ENCODE data around the gene PSME1.

The PSME1 gene

DNA sequence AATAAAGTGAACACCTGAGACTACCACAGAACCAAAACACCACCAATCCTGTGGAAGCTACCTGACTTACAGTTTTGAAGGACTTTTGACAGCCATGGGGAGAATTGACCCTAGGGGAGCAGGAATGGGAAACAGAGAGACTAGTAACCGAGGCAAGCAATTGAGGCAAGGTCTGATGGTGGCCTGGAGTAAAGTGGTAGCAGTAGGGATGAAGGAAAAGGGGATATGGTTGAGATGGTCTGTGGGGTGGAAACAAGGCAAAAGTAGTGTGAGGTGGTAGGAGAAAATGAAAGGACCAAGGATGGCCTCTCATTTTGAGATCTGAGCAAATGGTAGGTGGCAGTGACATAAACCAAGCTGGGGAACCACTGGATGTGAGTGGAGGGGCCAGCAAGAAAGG is 20.8 kb downstream of the PSME1 start:
- Histone ChIP-seq H3K4me1 (ENCODE audit: insufficient read depth, low read length) (peaks cover 7% of the 10 kb centered on the region; the same call in 1 of the 2 replicates), H3K36me3 (ENCODE audit: insufficient read depth, low read depth, low read length) (peaks cover 70% of the 10 kb centered on the region), H3K27me3 (ENCODE audit: insufficient read depth, low read length) (no peaks in the 10 kb centered on the region), H3K27ac (ENCODE audit: low read length) (no peak overlapping the region), H3K9ac (ENCODE audit: low read depth, low read length) (no peak overlapping the region), H3K9me3 (ENCODE audit: insufficient read depth, low read depth, low read length) (no peaks in the 10 kb centered on the region), H3K4me3 (ENCODE audit: low read length) (no peak overlapping the region)

DNA sequence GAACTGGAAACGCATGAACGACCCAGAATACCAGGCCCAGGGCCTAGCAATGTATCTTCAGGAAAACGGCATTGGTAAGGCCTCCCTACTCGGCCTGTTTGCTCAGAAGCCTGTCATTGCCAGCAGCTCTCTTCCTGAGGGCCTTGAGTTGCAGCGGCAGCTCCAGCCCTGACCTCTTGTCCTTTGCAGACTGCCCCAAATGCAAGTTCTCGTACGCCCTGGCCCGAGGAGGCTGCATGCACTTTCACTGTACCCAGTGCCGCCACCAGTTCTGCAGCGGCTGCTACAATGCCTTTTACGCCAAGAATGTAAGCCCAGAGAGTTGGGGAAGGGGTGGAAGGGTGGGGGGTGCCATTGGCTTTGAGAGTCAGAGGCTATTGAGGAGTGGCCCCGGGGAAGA is 21.3 kb downstream of the PSME1 start:
- H3K36me3 ChIP-seq (ENCODE audit: insufficient read depth, low read depth, low read length), result peaks cover 66% of the 10 kb centered on the region
- H3K9me3 ChIP-seq (ENCODE audit: insufficient read depth, low read depth, low read length), result no peaks in the 10 kb centered on the region
- no peak overlapping the region for H3K9ac ChIP-seq (ENCODE audit: low read depth, low read length)
- H3K4me3 ChIP-seq (ENCODE audit: low read length), result no peak overlapping the region
- peaks cover 7% of the 10 kb centered on the region; the same call in 1 of the 2 replicates for H3K4me1 ChIP-seq (ENCODE audit: insufficient read depth, low read length)
- H3K27me3 ChIP-seq (ENCODE audit: insufficient read depth, low read length), result no peaks in the 10 kb centered on the region
- no peak overlapping the region for H3K27ac ChIP-seq (ENCODE audit: low read length)

DNA sequence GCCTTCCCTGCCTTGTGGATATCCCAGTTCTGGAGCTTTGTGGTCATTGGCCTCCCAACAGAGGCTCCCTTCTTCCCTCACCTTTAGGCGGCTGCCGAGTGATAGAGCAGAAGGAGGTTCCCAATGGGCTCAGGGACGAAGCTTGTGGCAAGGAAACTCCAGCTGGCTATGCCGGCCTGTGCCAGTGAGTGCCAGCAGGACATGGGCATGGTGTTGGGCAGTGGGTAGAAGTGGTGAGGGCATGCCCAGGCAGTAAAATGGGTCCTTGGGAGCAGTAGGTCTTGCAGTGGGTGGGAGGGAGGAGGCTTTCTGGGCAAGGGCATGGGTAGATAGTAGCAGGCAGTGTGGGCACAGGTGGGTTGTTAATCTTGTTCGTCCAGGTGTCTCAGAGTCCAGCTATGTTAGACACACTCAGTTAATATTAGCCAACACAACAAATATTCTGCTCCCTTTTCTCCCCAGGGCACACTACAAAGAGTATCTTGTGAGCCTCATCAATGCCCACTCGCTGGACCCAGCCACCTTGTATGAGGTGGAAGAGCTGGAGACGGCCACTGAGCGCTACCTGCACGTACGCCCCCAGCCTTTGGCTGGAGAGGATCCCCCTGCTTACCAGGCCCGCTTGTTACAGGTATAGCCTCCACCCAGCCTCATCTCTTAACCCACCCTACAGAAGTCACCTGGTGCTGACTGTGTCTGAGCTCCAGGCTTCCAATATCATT is 23.9 kb downstream of the PSME1 start:
- Histone ChIP-seq H3K9me3 (ENCODE audit: insufficient read depth, low read depth, low read length) (no peaks in the 10 kb centered on the region), H3K9ac (ENCODE audit: low read depth, low read length) (no peak overlapping the region), H3K4me3 (ENCODE audit: low read length) (no peak overlapping the region), H3K27ac (ENCODE audit: low read length) (no peak overlapping the region), H3K36me3 (ENCODE audit: insufficient read depth, low read depth, low read length) (peaks cover 70% of the 10 kb centered on the region), H3K4me1 (ENCODE audit: insufficient read depth, low read length) (peaks cover 7% of the 10 kb centered on the region; the same call in 1 of the 2 replicates), H3K27me3 (ENCODE audit: insufficient read depth, low read length) (no peaks in the 10 kb centered on the region)

DNA sequence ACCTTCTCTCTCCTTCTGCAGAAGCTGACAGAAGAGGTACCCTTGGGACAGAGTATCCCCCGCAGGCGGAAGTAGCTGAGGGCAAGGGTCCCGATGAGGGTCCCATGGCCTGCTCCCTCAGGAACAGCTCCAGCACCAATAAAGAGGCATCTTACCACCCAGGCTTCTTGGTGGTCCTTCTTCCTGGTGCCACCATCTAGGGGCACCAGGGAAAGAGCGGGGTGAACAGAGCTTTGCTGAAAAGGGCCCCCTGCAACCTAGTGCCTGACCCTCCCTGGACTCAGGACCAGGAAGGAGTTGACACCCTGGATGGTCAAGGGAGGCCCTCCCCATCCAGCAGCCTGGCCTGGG is 24.5 kb downstream of the PSME1 start:
- H3K9me3 ChIP-seq (ENCODE audit: insufficient read depth, low read depth, low read length), result no peaks in the 10 kb centered on the region
- H3K4me1 ChIP-seq (ENCODE audit: insufficient read depth, low read length), result peaks cover 7% of the 10 kb centered on the region; the same call in 1 of the 2 replicates
- H3K36me3 ChIP-seq (ENCODE audit: insufficient read depth, low read depth, low read length), result peaks cover 70% of the 10 kb centered on the region
- H3K9ac ChIP-seq (ENCODE audit: low read depth, low read length), result no peak overlapping the region
- H3K27ac ChIP-seq (ENCODE audit: low read length), result no peak overlapping the region
- no peak overlapping the region for H3K4me3 ChIP-seq (ENCODE audit: low read length)
- no peaks in the 10 kb centered on the region for H3K27me3 ChIP-seq (ENCODE audit: insufficient read depth, low read length)

DNA sequence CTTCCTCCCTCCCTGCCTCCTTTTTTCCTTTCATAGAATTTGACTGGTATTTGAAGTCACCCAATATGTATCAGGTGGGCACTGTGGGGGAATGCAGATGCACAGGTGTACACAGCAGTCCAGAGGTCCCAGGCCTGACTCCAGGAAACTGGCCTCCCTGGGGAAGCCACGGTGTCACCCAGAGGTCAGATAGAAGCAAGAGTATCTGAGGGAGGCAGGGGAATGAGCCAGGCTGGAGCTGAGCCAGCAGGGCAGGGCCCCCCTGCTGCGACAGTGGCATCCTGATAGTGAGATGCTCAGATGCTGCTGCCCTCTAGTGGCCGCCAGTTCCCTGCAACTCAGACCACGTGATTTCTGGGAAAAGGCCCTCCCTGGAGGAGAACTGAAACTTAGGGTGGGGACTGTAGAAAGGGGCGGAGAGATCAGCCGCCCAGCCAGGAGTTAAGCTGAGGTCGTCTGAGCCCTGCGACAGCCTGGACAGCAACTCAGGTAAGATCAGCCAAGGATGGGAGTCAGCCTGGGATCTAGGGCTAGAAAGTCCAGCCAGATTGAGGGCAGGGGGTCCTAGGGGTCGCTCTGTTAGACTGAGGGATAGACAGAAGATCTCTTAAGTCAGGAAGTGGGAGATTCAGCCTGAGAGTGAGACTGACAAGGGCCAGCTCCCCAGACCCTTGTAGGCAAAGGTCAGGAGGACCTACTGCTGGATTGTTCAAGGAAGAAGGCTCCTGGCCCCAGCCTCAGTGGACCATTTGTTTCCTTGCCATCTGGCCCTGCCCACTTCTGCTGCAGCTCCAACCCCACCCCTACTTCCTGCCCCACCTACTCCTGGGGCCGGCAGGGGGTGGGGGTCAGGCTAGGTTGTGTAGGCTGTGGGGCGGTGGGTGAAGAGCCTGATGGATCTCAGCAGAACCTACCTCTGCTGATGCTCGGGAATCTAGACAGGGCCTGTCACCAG is 25.1 kb downstream of the PSME1 start, which contains the start of gene IRF9:
TSS of gene IRF9 (plus strand) at position 416 of the 955 bp plus-strand sequence. CDS start 880 bp downstream, outside the sequence.
- H3K4me1 ChIP-seq (ENCODE audit: insufficient read depth, low read length), result peaks cover 7% of the 10 kb centered on the region; the same call in 1 of the 2 replicates
- H3K27ac ChIP-seq (ENCODE audit: low read length), result peak within 1 kb of the TSS; percentile 52
- H3K9ac ChIP-seq (ENCODE audit: low read depth, low read length), result peak within 1 kb of the TSS; percentile 67; the same call in 1 of the 2 replicates
- H3K36me3 ChIP-seq (ENCODE audit: insufficient read depth, low read depth, low read length), result peaks cover 70% of the 10 kb centered on the region
- peak within 1 kb of the TSS; percentile 71 for H3K4me3 ChIP-seq (ENCODE audit: low read length)
- no peaks in the 10 kb centered on the region for H3K27me3 ChIP-seq (ENCODE audit: insufficient read depth, low read length)
- no peaks in the 10 kb centered on the region for H3K9me3 ChIP-seq (ENCODE audit: insufficient read depth, low read depth, low read length)

DNA sequence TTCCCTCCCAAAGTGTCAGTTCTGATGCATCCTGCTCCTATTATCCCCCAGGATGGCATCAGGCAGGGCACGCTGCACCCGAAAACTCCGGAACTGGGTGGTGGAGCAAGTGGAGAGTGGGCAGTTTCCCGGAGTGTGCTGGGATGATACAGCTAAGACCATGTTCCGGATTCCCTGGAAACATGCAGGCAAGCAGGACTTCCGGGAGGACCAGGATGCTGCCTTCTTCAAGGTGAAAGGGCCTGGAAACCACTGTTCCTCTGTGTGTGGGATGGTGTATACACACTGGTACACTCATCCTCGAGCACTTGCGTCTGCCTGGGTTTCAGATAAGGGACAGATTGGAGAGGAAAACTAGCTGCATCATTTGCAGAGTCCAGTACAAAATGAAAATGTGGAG is 26.1 kb downstream of the PSME1 start:
- Histone ChIP-seq H3K9ac (ENCODE audit: low read depth, low read length) (no peak overlapping the region; the same call in 1 of the 2 replicates), H3K4me1 (ENCODE audit: insufficient read depth, low read length) (peaks cover 7% of the 10 kb centered on the region; the same call in 1 of the 2 replicates), H3K27me3 (ENCODE audit: insufficient read depth, low read length) (no peaks in the 10 kb centered on the region), H3K27ac (ENCODE audit: low read length) (no peak overlapping the region), H3K36me3 (ENCODE audit: insufficient read depth, low read depth, low read length) (peaks cover 64% of the 10 kb centered on the region), H3K9me3 (ENCODE audit: insufficient read depth, low read depth, low read length) (no peaks in the 10 kb centered on the region), H3K4me3 (ENCODE audit: low read length) (no peak overlapping the region)

DNA sequence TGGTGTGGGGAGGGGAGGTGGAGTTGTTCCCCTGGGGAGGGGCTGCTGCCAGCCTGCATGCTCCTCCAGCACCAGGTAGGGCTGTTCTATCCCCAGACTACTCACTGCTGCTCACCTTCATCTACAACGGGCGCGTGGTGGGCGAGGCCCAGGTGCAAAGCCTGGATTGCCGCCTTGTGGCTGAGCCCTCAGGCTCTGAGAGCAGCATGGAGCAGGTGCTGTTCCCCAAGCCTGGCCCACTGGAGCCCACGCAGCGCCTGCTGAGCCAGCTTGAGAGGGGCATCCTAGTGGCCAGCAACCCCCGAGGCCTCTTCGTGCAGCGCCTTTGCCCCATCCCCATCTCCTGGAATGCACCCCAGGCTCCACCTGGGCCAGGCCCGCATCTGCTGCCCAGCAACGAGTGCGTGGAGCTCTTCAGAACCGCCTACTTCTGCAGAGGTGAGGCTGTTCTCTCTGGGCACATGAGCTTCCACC is 28.6 kb downstream of the PSME1 start:
- Histone ChIP-seq H3K4me3 (ENCODE audit: low read length) (no peak overlapping the region), H3K9ac (ENCODE audit: low read depth, low read length) (no peak overlapping the region), H3K9me3 (ENCODE audit: insufficient read depth, low read depth, low read length) (no peaks in the 10 kb centered on the region), H3K36me3 (ENCODE audit: insufficient read depth, low read depth, low read length) (peaks cover 48% of the 10 kb centered on the region), H3K4me1 (ENCODE audit: insufficient read depth, low read length) (peaks cover 7% of the 10 kb centered on the region; the same call in 1 of the 2 replicates), H3K27me3 (ENCODE audit: insufficient read depth, low read length) (no peaks in the 10 kb centered on the region), H3K27ac (ENCODE audit: low read length) (no peak overlapping the region)

DNA sequence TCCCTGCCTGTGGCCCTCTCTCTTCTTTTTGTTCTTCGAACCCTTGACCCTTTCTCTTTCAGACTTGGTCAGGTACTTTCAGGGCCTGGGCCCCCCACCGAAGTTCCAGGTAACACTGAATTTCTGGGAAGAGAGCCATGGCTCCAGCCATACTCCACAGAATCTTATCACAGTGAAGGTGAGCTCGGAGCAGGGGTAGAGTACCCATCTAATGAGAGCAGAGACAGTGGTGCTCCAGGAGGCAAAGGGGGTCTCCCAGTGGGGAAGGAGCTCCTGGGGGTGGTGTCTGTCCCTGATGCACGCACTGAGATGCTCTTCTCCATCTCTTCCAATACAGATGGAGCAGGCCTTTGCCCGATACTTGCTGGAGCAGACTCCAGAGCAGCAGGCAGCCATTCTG is 29.8 kb downstream of the PSME1 start:
- Histone ChIP-seq H3K9ac (ENCODE audit: low read depth, low read length) (no peak overlapping the region), H3K4me1 (ENCODE audit: insufficient read depth, low read length) (peaks cover 7% of the 10 kb centered on the region; the same call in 1 of the 2 replicates), H3K36me3 (ENCODE audit: insufficient read depth, low read depth, low read length) (peaks cover 36% of the 10 kb centered on the region), H3K4me3 (ENCODE audit: low read length) (no peak overlapping the region), H3K27ac (ENCODE audit: low read length) (no peak overlapping the region), H3K9me3 (ENCODE audit: insufficient read depth, low read depth, low read length) (no peaks in the 10 kb centered on the region), H3K27me3 (ENCODE audit: insufficient read depth, low read length) (no peaks in the 10 kb centered on the region)

DNA sequence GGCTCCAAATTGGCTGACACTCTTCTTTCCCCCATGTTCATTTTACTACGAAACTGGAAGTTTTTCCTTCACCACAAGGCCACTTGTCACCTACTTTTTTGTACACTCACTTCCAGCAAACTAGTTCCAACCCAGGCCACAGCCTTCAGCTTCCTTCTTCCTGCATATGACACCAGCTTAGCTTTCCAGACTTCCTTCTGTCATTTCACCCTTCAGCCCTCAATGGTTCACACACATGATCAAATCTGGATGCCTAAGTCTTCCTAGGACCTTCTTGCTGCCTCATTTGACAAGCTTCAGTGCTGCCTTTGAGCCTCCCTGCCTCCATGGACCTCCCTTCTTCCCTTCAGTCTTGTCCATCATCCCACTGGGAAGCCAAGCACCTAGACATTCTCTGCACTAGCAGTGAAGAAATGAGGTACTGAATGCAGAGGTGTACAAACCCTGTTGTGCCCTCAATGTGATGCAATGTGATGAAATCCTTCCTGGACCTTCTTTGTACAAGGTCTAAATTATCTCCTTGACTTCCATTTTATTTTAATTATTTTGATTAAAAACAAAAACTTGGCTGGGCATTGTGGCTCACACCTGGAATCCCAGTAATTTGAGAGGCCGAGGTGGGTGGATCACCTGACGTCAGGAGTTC is 31.6 kb downstream of the PSME1 start:
- H3K9ac ChIP-seq (ENCODE audit: low read depth, low read length), result no peak overlapping the region
- H3K9me3 ChIP-seq (ENCODE audit: insufficient read depth, low read depth, low read length), result no peaks in the 10 kb centered on the region
- H3K4me3 ChIP-seq (ENCODE audit: low read length), result no peak overlapping the region
- H3K27ac ChIP-seq (ENCODE audit: low read length), result no peak overlapping the region
- no peaks in the 10 kb centered on the region for H3K4me1 ChIP-seq (ENCODE audit: insufficient read depth, low read length)
- H3K27me3 ChIP-seq (ENCODE audit: insufficient read depth, low read length), result no peaks in the 10 kb centered on the region
- H3K36me3 ChIP-seq (ENCODE audit: insufficient read depth, low read depth, low read length), result peaks cover 35% of the 10 kb centered on the region

DNA sequence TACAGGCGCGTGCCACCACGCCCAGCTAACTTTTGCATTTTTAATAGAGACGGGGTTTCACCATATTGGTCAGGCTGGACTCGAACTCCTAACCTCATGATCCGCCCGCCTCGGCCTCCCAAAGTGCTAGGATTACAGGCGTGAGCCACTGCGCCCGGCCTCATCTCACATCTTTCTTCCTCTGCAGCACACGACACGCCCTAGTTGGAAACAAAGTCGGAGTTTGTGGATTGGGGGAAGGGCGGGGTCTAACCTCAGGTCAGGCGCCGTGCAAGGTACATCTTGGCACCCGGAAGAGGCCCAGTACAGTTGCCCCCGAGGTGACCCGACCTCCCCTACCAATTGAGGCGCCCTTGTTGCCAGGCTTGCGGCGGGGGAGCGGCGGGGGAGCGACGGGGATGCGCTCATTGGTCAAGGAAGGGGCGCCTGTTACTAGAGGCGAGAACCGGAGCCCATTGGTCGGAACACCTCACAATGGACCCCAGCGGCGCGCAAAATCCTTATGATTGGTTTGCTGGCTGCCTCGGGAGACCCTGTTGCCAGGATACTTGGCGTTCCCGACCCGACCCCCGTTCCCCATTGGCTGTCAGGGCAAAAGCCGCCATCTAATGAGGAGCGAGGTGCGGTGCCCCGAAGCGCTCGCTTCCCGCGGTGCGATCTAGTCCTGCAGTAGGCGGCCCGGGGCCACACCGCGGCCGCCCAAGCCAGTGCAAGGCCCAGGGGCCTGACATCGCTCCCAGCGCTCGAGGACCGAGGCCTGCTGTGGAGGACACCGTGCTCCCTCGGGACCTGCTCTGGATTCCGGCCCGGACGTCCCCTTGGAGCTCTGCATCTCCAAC is 35.6 kb downstream of the PSME1 start, which contains the start of gene REC8:
TSS of gene REC8 (plus strand) at position 659 of the 839 bp plus-strand sequence. CDS start 473 bp downstream, outside the sequence.
- Histone ChIP-seq H3K27ac (ENCODE audit: low read length) (no peak within 1 kb of the TSS), H3K27me3 (ENCODE audit: insufficient read depth, low read length) (no peaks in the 10 kb centered on the region), H3K9me3 (ENCODE audit: insufficient read depth, low read depth, low read length) (no peaks in the 10 kb centered on the region), H3K36me3 (ENCODE audit: insufficient read depth, low read depth, low read length) (0 out of 2 replicates have a peak, but pooled peaks cover under 1% of the 10 kb centered on the region), H3K4me3 (ENCODE audit: low read length) (no peak within 1 kb of the TSS), H3K4me1 (ENCODE audit: insufficient read depth, low read length) (no peaks in the 10 kb centered on the region), H3K9ac (ENCODE audit: low read depth, low read length) (no peak within 1 kb of the TSS)

Data from iPS-20b (cell line).